Neural crest cell (in vitro differentiated cells): Measurements from ENCODE around the gene RASGRP4. TPM values are rescaled to one million over a fixed set of nuclear protein-coding genes. Genes with fewer than 3 reads are reported as not detected.

Experiments
- DNase-seq: peaks from one replicate; pipeline ENCODE4 v3.0.0; 2021; ENCODE audit warnings: low read depth, mixed read lengths, low spot score
- H3K27ac Mint-ChIP-seq: one replicate; pipeline ENCODE4 v1.8.0; 2021; ENCODE audit warnings: mild to moderate bottlenecking, mixed read lengths; ENCODE audit not compliant: unreplicated experiment
- H3K27me3 Mint-ChIP-seq: 2 replicates; pipeline ENCODE4 v1.8.0; 2021; ENCODE audit warnings: low read depth, mild to moderate bottlenecking, mixed read lengths
- H3K36me3 Mint-ChIP-seq: 2 replicates; pipeline ENCODE4 v1.8.0; 2021; ENCODE audit warnings: low read depth, mild to moderate bottlenecking, mixed read lengths
- H3K4me1 Mint-ChIP-seq: 2 replicates; pipeline ENCODE4 v1.8.0; 2021; ENCODE audit warnings: mixed read lengths
- H3K4me3 Mint-ChIP-seq: one replicate; pipeline ENCODE4 v1.8.0; 2021; ENCODE audit warnings: mild to moderate bottlenecking, mixed read lengths
- H3K9me3 Mint-ChIP-seq: 2 replicates; pipeline ENCODE4 v1.8.0; 2021; ENCODE audit warnings: mixed read lengths
- CTCF ChIP-seq: fragments of 200-600 bp; sonication (generic); conservative IDR thresholded peaks from 2 replicates; pipeline ENCODE4 v1.5.0; 2021; ENCODE audit warnings: antibody characterized with exemption, mild to moderate bottlenecking
- total RNA-seq: library from RNA; stranded (reverse); gene quantifications from 2 replicates; pipeline ENCODE4 v1.2.1, GENCODE V29; 2021

Gene RASGRP4
- total RNA-seq, 1 donor from 2014 or later, result 0.58 TPM

GRCh38 chr19:38394488-38394887 lies 31.5 kb downstream of the RASGRP4 start:
- DNase-seq, result peak; percentile 10
- no peak for TF ChIP-seq CTCF
- peaks cover 24% of the 10 kb centered on the region for H3K36me3 Mint-ChIP-seq
- peaks cover 30% of the 10 kb centered on the region for H3K4me1 Mint-ChIP-seq
- H3K9me3 Mint-ChIP-seq, result peaks cover 2% of the 10 kb centered on the region
- peak overlapping the region; percentile 62 for H3K4me3 Mint-ChIP-seq
- no peak overlapping the region for H3K27ac Mint-ChIP-seq
- H3K27me3 Mint-ChIP-seq, result peaks cover 5% of the 10 kb centered on the region

DNA sequence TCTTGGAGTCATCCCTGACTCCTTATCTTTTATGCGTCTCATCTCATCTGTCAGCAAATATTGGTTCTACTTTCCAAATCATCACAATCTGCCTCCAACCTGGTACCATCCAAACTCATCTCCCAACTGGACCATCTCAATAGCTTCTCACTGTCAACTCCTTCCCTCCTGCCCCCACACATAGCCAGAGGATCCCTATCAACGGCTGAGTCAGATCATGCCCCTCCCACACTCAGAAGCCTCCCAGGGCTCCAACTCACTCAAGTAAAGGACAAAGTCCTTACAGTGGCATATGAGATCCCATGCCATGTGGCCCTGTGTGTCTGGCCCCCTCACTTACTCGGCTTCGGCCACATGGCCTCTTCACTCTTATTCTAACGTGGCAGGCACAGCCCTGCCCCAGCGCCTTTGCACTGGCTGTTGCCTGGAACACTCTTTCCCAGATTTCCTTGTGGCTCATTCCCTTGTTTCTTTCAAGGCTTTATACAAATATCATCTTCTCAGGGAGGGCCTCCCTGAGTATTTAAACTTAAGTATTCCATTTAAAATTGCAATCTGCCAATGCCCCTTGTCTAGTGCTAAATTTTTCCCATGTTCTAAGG lies 33.2 kb downstream of the RASGRP4 start:
- Mint-ChIP-seq H3K27ac (no peak overlapping the region), H3K27me3 (peaks cover 7% of the 10 kb centered on the region)

GRCh38 chr19:38391911-38392464 lies 34.0 kb downstream of the RASGRP4 start:
- no peak for DNase-seq
- H3K4me3 Mint-ChIP-seq, result peak overlapping the region; percentile 60
- H3K9me3 Mint-ChIP-seq, result peaks cover 2% of the 10 kb centered on the region
- peaks cover 7% of the 10 kb centered on the region for H3K27me3 Mint-ChIP-seq
- peaks cover 43% of the 10 kb centered on the region for H3K4me1 Mint-ChIP-seq
- H3K27ac Mint-ChIP-seq, result no peak overlapping the region
- H3K36me3 Mint-ChIP-seq, result peaks cover 29% of the 10 kb centered on the region
- TF ChIP-seq CTCF, result no peak

More for the DNA sequence above, 33.2 kb downstream of the RASGRP4 start:
- Mint-ChIP-seq H3K9me3 (peaks cover 2% of the 10 kb centered on the region), H3K4me1 (peaks cover 38% of the 10 kb centered on the region), H3K36me3 (peaks cover 26% of the 10 kb centered on the region), H3K4me3 (peak overlapping the region; percentile 64)
- TF ChIP-seq CTCF, result no peak
- no peak for DNase-seq

DNA sequence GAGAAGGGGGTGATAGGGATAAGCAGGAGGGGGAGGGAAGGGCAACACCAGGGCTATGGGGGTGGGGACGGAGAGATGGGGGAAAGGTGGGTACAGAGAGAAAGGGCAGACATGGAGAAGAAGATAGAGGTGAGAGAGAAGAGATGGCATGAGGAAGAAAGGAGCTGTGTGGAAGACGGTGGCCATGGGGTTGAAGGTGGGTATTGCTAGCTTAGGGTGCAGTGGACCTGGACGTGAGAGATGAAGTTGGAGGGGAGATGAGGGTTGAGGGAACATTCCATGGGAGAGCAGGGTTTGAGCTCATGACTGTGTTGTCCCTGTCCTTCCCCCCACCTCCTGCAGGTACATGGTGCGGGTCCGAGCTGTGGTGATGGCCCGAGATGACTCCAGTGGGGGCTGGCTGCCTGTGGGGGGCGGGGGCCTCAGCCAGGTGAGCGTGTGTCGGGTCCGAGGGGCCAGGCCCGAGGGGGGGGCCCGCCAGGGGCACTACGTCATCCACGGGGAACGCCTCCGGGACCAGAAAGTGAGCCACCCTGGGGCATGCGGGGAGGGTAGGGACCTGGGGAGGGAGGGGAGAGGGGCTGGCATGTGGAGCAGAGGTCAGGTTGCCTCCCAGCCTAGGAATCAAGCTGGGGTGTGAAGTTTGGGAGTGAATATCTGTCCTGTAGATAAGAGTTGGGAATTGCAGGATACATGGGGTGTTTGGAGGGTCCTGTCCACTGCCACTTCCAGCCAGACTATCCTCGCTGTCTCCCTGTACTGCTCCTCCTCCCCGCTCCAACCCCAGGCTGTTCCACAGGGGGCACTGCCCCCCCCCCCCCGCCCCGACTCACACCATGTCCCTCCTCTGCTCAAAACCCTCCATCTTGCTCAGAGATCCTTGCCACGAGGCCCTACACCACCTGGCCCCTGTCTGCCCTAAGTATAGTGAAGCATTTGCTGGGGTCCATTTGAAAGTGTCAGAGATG lies 35.8 kb downstream of the RASGRP4 start:
- peak overlapping the region; percentile 92 for H3K4me3 Mint-ChIP-seq
- H3K4me1 Mint-ChIP-seq, result peaks cover 43% of the 10 kb centered on the region
- no peak for TF ChIP-seq CTCF
- H3K27ac Mint-ChIP-seq, result no peak overlapping the region
- peaks cover 22% of the 10 kb centered on the region for H3K36me3 Mint-ChIP-seq
- H3K9me3 Mint-ChIP-seq, result peaks cover 2% of the 10 kb centered on the region
- H3K27me3 Mint-ChIP-seq, result peaks cover 7% of the 10 kb centered on the region
- no peak for DNase-seq

GRCh38 chr19:38389101-38389925 lies 36.7 kb downstream of the RASGRP4 start:
- H3K4me1 Mint-ChIP-seq, result peaks cover 43% of the 10 kb centered on the region
- peaks cover 17% of the 10 kb centered on the region for H3K36me3 Mint-ChIP-seq
- peaks cover 7% of the 10 kb centered on the region for H3K27me3 Mint-ChIP-seq

More at GRCh38 chr19:38389101-38389925, 36.7 kb downstream of the RASGRP4 start:
- Mint-ChIP-seq H3K9me3 (peaks cover 2% of the 10 kb centered on the region), H3K4me3 (peak overlapping the region; percentile 92), H3K27ac (peak overlapping the region; percentile 89)
- TF ChIP-seq CTCF, result no peak
- DNase-seq, result peak; percentile 24
